Stimulated activated CD4-positive, alpha-beta T cell treated with anti-CD3 and anti-CD28 coated beads, Interleukin-2, amount 100 ng/mL, for 24 hours (primary cell): ENCODE measurements around the gene ETV6.
A peak's percentile ranks its signal among the peaks of the same experiment; 100 is the strongest.
"Not testable (repeated sequence)": the region's sequence is repeated elsewhere in the genome, so short reads cannot be mapped to it uniquely, and the experiment has no call there.

Experiments
- DNase-seq, 2 donors: peaks; one replicate each; pipeline ENCODE4 v3.0.0-alpha.2; 2020

The ETV6 gene

DNA sequence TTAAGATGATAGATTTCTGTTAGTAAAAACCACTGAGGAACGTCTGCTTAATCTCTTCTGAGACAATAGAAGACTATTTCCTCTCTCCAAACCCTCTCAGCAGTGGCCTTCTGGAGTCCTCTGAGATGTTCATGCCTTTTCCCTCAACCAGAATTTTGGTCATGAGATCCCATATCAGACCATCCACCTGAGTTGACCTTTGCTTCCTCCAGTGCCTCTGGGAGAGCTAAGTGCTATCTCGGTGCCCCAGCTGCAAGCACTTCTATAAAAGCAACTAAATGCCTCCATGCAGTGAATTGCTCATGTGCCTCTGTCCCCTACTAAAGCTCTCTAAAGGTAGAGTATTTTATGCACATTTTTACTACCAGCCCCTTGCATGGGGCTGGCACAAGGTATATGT is 248.4 kb downstream of the ETV6 start:
- DNase-seq: no peak

- peak; percentile 57 to 69 for DNase-seq
These were observed 252.4 kb downstream of the ETV6 start for GRCh38 chr12:11901701-11902524.

DNA sequence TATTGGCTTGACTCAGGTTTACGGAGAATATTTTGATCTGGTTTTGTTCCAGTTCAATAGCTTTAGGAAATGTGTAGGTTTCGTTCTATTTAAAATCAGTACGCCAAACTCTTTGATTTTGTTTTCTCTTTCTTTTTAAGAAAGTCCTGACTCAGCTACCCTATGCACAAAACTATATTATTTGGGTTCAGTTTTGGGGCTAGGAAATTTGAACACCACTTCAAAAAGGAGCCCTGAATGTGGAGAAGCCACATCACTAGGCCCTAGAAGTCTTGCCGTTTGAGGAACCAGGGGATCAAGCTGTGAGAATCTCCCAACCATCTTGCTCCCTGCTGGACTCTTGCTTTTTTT is 253.0 kb downstream of the ETV6 start:
- no peak for DNase-seq

GRCh38 chr12:11904124-11904523 is 254.7 kb downstream of the ETV6 start:
- DNase-seq: no peak

DNA sequence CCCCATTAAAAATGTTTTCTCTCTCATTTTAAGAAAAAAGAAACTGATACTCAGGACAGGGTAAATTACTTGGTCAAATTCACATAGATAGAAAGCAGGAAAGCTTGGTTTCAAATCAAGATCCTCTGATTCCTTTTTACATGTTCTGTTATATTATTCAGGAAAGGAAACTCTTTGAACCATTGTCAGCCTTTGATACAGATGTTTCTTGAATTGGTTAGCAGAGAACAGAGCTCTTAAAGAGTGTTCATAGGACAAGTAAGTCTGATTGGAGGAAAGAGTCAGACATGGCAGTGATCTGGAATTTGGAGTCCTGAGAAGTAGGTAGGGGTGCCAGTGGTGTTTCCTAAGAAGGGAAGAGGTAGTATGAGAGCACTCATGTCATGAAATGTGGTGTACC is 256.1 kb downstream of the ETV6 start:
- DNase-seq: no peak

DNA sequence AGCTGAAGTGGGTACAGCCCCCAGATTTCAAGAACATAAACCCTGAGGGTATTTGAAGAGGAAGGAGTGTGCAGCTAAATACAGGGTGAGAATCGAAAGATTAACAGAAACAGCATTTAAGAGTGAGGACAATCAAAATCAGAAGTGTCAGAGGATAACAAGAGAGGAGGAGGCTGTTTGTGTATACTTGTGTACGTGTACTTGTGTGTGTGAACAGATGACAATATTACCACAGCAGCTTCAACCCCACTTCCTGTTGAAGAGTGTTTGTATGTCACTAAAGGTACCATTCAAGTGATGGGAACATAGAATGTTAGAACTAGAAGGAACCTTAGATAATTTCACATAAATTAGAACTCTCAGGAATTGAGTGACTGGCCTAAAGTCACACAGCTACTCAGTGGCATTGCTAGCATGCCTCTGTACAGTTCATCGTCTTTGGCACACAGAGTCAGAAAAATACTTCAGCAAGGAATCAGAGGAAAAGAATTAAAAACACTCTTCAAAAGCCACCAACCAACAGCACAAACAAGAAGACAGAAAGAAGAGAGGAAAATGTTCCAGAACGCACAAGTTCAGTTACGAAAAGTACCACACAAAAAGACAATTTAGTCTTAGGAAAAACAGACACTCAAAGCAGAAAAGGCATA is 256.9 kb downstream of the ETV6 start:
- no peak for DNase-seq

- no peak for DNase-seq
These were observed 258.2 kb downstream of the ETV6 start for GRCh38 chr12:11907625-11908024.

- DNase-seq: not testable (repeated sequence)
These were observed 259.9 kb downstream of the ETV6 start for GRCh38 chr12:11909406-11909805.

DNA sequence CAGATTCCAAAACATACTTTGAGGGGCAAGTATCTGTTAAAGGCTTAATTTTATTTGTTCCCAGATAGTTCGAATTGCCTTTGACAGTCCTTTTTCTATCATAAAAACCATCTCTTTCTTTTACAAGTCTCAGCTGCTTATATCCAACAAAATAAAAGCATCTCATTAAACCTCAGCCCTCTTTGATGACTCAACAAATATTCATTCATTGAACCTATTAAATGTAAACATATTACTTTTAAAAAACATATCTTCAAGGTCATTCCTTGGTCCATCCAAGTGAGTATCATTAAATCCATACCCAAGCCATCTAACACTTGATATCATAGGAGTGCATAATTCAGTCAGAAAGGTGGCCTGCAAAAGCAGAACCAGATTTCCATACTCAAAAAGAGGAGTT is 266.6 kb downstream of the ETV6 start:
- DNase-seq: no peak

- DNase-seq: no peak
These were observed 267.3 kb downstream of the ETV6 start for GRCh38 chr12:11916771-11917170.

DNA sequence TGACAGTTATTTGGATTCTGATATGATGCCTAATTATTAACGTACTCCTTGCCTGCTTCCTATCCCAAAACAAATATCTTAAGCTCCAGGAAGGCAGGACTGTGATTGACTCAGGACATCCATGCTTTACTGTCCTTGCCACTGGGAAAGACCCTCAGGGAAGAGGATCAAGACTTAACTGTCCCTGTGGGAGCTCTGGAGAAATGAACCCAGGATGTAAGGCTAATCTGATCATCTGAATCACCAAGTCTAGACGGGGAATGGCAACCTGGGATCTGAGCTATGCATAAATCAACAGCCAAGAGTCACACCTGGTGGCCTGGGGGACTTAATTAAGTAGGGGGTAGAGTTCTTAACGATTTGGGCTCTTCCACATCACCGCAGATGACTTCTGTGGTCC is 268.0 kb downstream of the ETV6 start:
- DNase-seq: no peak

DNA sequence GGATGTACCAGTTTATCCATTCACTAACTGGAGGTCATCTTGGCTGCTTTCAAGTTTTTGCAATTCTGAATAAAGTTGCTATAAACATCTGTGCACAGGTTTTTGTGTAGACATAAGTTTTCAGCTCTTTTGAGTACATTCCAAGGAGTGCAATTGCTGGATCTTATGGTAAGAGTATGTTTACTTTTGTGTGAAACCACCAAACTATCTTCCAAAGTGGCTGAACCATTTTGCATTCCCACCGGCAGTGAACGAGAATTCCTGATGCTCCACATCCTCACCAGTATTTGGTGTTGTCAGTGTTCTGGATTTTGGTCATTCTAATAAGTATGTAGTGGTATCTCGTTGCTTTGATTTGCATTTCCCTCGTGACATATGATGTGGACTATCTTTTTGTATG is 270.8 kb downstream of the ETV6 start:
- DNase-seq: no peak

- no peak for DNase-seq
These were observed 272.9 kb downstream of the ETV6 start for GRCh38 chr12:11922361-11922760.

DNA sequence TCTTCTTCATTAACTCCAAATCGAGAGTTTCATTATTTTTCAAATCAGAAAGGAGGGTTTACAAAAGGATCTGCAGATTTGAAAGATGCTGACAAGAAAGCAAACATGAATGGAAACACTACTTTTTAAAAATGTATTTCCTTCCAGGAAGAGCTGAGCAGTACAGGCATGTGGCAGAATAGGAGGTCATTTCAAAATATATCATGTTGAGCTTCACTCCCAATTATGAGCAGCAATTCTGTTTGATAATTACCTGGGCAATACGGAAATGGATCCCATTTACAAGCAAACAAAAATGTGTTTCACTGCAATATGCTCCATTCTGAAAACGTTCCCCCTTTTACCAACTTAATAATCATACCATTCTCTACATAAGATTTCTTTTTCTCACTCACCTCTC is 273.6 kb downstream of the ETV6 start:
- no peak for DNase-seq

- no peak for DNase-seq
These were observed 277.9 kb downstream of the ETV6 start for GRCh38 chr12:11927286-11927935.

- no peak for DNase-seq
These were observed 280.2 kb downstream of the ETV6 start for GRCh38 chr12:11929714-11930113.

DNA sequence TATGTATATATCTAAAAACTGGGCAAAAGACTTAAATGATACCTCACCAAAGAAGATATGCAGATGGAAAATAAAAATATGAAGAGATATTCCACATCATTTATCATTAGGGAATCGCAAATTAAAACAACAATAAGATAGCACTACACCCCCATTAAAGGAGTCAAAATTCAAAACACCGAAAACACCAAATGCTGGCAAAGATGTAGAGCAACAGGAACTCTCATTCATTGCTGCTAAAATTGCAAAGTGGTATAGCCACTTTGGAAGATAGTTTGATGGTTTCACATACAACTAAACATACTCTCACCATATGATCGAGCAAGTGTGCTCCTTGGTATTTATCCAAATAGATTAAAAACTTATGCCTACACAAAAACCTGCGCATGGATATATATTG is 289.7 kb downstream of the ETV6 start:
- no peak for DNase-seq

DNA sequence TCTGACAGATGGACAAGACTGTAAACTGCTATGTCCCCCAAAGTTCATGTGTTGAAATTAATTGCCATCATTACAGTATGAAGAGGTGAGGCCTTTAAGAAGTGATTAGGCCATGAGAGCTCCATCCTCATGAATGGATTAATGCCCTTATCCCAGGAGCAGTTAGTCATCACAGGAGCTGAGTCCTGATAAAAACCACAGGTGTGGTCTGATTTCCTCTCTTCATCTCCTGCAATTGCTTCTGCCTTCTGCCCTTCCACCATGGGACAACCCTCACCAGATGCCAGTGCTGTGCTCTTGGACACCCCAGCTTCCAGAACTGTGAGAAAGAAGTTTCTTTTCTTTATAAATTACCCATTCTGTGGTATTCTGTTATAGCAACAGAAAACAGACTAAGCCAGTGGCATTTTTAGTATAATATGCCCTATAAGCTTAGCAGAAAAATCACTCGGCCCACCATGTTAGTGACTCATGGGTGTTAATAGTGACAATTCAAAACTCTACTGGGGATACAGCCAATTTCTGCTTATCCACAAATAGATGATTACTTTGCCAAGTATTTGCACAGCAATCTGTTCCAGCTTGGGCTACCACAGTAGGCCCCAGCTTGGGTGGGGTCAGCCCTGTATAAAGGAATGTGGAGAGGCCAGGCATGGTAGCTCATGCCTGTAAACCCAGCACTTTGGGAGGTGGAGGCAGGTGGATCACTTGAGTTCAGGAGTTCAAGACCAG is 292.3 kb downstream of the ETV6 start:
- DNase-seq: no peak

GRCh38 chr12:11943919-11944700 is 294.6 kb downstream of the ETV6 start:
- DNase-seq: no peak
